GM10266 (cell line): ENCODE measurements around the gene ZNG1B.
A peak's percentile ranks its signal among the peaks of the same experiment; 100 is the strongest.
"Not testable (repeated sequence)": the region's sequence is repeated elsewhere in the genome, so short reads cannot be mapped to it uniquely, and the experiment has no call there.

Source experiments
- DNase-seq: peaks from one replicate; pipeline ENCODE4 v3.0.0; 2012; ENCODE audit errors: extremely low spot score

Gene ZNG1B

DNA sequence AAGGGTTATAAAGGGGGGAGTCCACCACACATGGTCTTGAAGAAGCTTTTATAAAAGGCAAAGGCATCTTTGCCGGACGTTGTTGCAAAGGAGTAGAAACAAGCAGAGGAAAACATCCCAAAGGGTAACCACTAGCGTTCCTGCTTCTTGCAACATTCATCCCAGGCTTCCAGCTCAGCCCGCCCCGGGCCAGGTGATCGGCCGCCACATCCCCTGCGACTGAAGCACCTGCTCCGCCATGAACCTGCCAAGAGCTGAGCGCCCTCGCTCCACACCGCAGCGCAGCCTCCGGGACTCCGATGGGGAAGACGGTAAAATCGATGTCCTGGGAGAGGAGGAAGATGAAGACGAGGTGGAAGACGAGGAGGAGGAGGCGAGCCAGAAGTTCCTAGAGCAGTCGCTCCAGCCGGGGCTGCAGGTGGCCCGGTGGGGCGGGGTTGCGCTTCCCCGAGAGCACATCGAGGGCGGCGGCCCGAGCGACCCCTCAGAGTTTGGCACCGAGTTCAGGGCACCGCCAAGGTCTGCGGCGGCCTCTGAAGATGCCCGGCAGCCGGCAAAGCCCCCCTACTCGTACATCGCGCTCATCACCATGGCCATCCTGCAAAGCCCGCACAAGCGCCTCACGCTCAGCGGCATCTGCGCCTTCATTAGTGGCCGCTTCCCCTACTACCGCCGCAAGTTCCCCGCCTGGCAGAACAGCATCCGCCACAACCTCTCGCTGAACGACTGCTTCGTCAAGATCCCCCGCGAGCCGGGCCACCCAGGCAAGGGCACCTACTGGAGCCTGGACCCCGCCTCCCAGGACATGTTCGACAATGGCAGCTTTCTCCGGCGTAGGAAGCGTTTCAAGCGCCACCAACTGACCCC, 61.8 kb downstream of the ZNG1B start:
- DNase-seq, result not testable (repeated sequence)

DNA sequence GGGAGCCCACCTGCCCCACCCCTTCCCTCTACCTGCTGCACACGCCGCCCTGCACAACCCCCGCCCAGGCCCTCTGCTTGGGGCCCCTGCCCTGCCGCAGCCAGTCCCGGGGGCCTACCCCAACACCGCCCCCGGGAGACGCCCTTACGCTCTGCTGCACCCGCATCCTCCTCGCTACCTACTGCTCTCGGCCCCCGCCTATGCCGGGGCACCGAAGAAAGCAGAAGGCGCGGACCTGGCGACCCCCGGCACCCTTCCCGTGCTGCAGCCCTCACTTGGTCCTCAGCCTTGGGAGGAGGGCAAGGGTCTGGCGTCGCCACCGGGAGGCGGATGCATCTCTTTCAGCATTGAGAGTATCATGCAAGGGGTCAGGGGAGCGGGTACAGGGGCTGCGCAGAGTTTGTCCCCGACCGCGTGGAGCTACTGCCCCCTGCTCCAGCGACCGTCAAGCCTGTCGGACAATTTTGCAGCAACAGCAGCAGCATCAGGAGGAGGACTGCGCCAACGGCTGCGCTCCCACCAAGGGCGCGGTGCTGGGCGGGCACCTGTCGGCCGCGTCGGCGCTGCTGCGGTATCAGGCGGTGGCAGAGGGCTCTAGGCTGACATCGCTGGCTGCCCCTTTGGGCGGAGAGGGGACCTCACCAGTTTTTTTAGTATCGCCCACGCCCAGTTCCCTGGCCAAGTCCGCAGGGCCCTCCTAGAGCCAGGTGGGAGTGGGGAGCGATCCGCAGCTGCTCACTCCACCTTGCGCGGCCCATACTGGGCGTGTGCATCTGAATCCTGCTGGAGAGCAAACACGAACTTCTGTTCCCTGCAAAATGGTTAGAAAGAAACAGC, 62.6 kb downstream of the ZNG1B start:
- DNase-seq, result not testable (repeated sequence)

DNA sequence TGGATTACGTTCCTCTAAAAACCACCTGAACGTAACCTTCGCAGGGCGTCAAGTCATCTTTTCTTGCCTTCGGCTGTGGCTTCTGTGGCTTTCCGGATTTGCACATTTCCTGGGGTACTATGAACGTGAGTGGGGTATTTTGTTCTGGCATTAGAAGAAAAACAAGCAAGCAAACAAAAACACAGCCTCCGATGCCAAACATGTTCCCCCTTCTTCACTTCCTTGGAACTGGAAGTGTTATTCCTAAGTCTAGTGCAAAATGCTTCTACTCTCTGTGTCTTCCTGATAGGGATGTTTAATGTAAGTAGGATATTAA, 63.2 kb downstream of the ZNG1B start:
- peak; percentile 1 for DNase-seq

DNA sequence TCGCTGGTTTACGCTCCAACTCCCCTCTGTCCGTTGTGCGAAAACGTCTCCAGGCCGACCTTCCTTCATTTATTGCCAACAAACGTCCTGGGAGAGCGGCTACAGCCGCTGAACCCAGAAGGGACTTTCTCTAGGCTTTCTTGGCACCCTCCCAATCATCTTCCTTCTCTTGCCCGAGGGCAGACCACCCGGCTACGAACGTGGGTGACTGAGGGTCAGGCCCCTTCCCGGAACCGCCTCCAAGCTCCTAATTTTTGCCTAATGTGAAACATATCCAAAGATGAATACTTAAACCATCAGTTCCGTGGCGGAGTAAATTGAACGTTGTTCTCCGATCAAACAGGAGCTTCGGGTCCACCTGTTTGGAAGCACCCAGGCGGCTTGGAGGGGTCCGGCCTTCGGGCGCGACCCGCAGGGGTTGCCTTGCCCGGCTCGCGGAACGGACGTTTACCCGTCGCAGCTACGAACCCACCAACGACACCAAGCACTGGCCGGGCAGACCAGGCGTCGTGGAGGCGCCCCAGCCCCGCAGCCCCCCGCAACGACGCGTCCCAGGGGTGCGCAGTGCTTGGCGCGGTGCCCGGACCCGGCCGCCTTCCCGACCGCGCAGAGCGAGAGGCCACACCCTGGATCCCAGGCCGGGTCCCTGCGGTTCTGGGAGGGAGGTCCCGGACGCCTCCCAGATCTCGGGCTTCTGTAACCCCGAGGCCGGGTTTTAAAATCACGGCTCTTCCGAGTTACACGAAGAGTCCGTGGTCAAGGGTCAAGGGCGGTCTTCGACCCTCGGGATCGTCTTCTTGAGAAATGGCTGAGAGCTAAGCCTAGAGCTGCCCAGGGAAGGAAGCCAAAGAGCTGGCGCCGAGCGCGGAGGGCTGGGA, 65.0 kb downstream of the ZNG1B start:
- DNase-seq, result peak; percentile 5

DNA sequence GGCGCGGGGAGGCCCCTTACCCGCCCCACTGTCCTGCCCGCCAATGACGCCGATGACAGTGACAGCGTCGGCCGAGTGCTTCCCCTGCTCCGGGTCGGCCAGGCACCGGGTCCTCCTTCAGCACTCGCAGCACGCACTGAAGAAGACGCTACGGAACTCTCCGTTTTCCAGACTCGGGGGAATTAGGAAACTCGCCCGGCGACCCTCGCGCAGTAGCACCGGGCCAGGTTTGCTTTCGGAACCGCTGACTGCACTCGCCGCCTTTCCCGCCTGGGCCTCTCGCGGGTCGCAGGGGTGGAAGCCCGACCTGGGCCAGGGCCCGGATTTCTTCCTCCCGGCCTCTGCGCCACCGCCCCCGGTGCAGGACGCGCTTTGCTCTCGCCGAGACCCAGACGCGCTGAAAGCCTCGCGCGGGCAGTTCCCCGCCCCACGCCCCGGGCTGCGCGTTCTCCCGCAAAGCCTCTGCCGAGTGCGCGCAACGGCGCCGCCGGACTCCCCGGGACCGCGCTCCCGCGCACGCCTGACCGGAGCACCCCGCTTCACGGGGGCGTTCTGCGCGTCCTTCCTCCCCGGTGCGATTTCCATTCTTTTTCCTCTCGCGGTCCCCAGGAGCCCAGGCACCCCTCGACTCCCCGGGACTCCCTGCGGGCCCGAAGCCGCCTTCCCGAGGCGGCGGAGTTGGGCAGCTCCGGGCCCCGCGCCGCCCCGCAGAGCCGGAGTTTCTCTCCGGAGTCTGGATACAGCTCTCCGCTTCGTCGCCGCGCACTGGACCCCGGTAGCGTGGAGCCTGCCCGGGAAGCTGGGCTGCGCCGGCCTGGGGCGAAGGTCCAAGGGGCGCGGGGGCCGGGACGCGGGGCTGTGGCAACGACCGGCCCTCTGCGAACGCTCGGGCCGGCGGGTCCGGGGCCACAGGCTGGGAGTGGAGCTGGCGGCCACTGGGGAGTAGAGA, 65.9 kb downstream of the ZNG1B start:
- DNase-seq, result peak; percentile 39

DNA sequence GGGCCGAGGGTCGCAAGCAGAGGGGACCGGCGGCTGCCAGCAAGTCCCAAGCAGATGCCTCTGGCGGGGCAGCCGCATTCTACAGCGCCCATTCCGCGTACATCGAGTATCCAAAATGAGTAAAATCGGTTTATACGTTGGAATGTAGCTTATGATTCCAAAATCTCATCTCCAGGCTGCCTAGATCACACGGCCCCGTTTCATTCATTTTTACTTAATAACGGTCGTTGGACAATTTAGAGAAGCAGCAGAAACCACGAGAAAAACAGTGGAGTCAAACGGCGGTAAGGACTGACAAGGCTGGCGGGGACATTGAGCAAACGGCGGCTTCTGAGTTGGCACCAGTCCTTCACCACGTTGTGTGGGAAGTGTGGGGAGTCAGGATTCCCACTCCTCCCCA, 66.6 kb downstream of the ZNG1B start:
- not testable (repeated sequence) for DNase-seq

DNA sequence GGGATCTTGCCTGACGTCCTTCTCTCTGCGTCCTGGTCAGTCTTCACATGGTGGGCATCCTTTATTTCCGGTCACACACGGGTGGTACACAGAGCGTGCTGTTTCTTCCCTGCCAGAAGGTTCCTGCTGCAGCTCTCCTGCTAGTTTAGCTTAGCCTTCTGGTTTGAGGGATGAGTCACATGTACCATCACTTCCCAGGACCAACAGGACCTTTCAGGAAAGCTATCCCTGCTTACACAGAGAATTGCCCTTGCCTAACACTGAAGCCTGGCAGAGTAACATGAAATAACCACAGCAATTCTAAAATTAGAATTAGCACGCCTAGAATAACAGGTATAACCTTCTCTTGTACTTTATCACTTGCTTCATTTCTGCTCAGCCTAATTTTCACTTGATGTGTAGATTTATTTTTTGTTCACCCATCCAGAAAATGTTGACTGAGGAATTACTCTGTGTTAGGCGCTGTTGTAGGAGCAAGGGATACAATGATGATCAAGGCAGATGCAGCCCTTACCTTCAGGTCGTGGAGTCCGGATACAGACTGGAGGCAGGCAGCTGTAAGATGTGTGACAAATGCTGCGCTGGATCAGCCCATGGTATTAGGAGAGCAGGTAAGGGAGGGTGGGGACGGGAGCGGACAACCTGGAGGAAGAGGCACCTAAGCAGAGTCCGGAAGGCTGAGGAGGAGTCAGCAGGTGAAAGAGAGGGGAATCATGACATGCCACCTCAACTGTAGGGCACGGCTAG, 70.1 kb downstream of the ZNG1B start:
- DNase-seq, result not testable (repeated sequence)

DNA sequence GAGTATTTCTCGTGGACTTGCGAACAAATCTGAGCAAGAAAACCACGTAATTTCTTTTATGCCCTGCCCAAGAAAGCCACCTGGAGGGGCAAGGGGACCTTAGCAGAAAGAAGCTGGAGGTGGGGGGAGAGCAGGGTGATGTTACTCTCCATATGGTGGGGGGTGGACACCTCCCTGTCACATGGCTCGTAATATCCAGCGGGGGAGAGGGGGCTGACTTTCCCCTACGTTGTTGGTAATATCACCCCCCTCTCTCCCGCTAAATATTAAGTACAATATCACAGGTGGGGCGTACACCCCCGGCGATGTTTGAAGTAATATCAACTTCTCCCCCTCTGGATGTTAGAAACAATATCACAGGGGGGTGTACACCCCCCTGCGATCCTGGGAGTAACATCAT, 70.7 kb downstream of the ZNG1B start:
- DNase-seq, result not testable (repeated sequence)

DNA sequence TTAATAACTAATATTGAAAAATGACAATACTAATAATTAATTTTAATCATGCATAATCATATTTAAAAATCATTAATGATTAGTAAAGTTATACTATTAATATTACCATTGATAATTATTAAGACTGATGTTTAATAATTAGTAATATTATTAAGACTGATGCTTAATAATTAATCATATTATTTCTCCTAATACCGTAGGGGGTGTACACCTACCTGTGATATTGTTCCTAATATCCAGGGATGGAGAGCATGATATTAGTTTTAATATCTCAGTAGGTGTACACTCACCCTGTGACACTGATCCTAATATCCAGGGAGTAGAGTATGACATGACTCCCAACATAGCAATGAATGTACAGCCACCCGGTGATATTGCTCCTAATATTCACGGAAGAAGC, 73.4 kb downstream of the ZNG1B start:
- DNase-seq, result not testable (repeated sequence)

DNA sequence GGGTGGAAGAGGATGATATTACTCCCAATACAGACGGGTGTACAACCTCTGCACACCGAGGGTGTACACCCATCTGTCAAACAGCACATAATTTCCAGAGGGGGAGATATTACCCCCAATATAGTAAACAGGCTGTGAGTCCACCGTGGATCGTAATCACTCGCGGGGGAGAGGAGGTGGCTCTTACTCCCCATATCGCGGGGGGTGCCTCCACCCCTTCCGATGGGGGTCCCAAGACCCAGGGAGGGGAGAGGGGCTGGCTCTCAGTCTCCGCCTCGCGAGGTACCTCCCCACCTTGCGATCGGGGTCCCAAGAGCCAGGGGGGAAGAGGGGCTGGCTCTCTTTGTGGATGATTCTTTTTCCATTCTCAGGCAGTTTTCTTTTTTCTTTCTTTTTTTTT, 74.4 kb downstream of the ZNG1B start:
- DNase-seq, result peak; percentile 1

DNA sequence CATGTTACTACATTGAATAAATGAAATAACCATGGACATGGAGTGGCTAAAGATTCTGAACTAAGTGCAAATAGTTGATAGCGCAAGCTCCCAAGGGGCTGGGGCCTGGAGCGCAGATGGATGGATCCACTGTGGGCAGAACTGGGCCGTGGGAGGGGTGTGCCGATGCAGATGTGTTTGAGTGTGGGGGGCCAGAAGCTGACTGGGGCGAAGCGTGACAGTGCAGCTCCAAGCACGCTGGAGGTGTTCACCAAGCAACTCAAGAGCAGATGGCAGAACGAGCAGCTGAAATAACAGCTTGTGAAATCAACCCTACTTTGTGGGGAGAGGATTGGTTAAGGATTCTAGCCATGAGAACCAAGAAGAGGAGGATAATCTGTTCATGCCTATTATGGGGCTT, 78.0 kb downstream of the ZNG1B start:
- DNase-seq, result not testable (repeated sequence)

DNA sequence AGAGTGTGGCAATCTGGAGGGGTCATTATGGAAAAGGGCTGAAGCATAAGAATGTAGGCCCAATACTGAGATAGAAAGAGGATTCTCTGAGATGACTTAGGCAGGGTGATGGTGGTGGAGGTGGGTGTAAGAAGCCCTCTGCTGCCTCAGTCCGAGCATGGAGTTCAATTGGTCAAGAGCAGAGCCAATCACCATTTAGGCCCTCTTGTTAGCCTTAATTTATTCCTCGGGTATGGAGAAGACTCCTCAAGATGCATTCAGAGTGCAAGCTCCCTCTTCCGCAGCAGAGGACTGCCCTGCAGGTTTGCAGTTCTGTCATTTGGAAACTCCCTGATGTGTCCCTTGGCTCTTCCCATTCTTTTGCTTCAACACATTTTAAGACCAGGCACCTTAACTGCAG, 78.5 kb downstream of the ZNG1B start:
- not testable (repeated sequence) for DNase-seq

DNA sequence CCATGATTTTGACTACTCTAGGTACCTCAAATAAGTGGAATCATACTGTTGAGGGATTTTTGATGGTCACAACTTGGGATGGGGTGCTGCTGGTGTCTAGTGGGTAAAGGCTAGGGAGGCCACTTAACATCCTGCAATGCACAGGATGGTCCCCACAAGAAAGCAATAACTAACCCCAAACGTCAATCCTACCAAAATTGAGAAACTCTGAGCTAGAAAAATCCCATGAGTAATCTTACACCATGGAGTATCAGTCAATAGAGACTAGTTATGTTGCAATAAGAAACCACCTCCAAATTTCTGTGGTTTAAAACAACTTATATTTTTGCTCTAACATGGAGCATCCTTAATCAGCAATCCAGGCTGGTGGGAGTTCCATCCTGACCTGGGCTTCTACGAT, 79.5 kb downstream of the ZNG1B start:
- not testable (repeated sequence) for DNase-seq

DNA sequence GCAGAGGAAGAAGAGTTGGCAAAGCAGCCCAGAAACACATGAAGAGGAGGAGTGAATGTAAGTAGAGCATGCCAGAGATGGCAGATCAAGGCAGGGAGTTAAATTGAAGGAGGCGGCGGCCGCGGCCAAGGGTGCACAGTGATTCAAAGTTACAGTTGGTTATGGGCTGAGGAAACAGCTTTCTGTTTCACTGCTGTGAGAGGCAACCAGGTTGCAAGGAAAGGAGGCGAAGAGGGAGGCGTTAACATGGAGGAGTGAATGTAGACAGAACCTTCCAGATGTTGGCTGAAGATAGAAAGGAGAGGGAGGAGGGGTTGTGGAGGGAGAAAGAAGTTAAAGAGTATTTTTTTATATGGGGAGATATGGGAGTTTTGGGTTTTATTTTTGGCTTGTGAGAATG, 83.3 kb downstream of the ZNG1B start:
- not testable (repeated sequence) for DNase-seq

DNA sequence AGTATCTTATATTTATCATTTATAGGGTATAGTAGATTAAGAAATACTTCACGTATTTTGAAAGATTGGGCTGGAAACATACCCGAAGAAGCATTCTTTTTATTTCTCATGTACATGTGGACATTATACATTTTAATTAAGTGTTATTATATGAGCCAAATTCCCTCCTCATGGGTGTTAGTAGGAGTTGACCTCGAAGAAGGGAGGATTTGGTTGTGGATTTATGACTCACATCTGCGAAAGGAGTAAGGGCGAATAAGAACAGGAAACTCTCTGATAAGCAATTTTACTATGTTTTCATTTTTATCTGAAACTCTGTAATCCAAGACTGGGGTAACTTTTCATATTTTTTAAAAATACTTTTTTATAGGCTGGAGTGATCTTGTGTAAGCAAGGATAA, 84.0 kb downstream of the ZNG1B start:
- DNase-seq, result not testable (repeated sequence)

DNA sequence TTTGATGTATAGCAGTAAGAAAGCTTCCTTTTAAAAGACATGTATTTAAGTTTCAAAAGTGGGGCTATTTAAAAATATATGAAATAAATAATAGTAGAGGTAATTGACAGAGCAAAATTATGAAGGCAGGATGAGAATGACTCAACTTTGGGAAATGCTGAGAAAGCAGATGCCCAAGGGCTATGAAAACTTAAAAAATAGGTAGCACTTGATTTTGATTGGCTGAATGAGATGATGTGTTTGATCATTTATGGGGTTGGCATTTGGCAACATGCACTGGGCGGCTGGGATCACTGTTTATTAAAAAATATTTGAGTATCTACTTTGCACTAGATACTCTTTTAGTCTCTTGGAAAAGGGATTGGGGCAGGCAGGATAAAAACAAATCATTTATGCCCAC, 87.5 kb downstream of the ZNG1B start:
- not testable (repeated sequence) for DNase-seq

DNA sequence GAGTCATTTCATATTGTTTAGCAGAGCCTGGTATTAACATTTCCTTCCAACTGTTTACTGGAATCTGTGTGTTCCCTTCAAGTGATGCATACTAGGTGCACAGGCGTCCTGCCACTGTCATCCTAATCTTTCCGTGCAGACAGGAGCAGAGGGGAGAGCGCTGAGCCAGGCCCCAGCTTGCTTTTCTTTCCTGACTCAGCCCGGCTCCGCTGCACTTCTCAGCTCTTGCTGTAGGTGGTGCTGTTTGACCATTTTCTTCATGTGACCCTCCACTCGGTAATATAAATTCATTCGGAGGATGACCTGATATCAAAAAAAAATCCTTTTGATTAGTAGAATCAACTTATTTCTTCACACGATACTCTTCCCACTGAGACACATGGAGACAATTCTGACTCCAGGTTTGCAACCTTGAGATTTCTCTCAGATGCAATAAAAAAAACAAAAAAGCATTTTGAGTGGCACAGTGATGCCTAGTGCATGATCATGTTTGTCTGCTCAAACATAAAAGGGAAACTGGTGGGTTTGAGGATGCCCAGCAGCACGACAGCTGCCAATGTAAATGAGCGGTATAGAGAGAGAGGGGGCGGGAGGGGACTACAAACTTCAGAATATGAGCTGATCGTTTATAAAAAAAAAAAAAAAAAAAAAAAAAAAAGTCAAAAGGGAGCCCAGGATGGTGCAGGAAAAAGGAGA, 90.0 kb downstream of the ZNG1B start:
- DNase-seq, result not testable (repeated sequence)

DNA sequence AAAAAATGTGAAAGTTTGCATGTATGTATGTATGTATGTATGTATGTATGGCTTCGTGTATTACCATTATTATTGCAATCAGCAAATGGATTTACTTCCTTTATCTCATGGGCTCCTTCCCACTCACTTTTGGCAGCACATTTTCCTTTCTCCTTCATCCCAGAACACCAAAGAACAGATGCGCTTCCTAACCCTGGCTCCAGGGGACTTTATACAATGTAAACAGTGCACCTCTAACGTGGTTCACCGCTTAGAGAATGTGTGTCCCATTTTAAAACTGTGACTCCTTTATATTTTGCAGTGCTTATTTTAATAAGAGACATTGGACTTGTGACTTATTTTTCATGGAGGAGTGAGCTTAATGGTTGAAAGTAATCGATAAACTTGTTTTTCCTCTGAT, 90.6 kb downstream of the ZNG1B start:
- not testable (repeated sequence) for DNase-seq

DNA sequence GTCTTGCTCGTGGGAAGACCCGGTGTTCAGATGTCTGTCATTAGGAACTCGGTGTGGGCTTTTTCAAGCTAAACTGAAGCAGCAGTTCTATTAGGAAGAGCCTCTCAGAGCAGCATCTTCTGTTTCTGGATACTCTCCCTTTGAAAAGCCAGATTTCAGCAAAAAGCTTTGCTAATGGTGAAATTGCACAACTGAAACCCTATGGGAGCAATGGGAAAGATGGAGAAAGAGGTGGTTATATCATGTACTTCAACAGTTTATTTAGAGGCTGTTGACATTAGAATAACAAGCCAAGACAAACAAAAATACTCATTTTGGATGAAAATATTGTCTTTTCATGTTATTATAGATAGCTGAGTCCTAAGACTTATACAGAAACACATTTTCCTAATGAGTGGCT, 91.4 kb downstream of the ZNG1B start:
- DNase-seq, result not testable (repeated sequence)
